ENCODE measurements around the gene SLC35F1.

Gene SLC35F1

GRCh38 chr6:118356686-118357085, 449.6 kb downstream of the SLC35F1 start:
- H3K27ac ChIP-seq = no peak overlapping the region
- no peak for TF ChIP-seq CTCF (conservative IDR thresholded peaks at IDR 0.05)
